H1 (cell line): ENCODE measurements around the gene SLC5A12. TPM values are rescaled to one million over a fixed set of nuclear protein-coding genes. Genes with fewer than 3 reads are reported as not detected.

Source experiments
- CTCF ChIA-PET: fragments of 300-600 bp; sonication (Branson Sonifier 250); formaldehyde crosslinking; loops from one replicate; lab custom pipeline; 2021; ENCODE audit not compliant: partially characterized antibody; lab: Charles Lee
- POLR2A ChIA-PET: fragments of 300-600 bp; sonication (Branson Sonifier 250); formaldehyde crosslinking; loops from one replicate; lab custom pipeline; 2021; ENCODE audit warnings: inconsistent platforms; ENCODE audit not compliant: partially characterized antibody; lab: Charles Lee
- DNase-seq, 2 experiments: peaks; one replicate each; pipeline versions ENCODE4 v3.0.0 to v3.0.0-alpha.2; 2010 to 2022; ENCODE audit warnings: low spot score in 2 of 2, low read depth in 1 of 2, mixed read lengths in 1 of 2
- FAIRE-seq: peaks from 2 replicates; lab custom pipeline; 2011; peaks lifted over from hg19 to GRCh38; lab: Jason Lieb, UNC
- H2AFZ ChIP-seq: 2 replicates; pipeline ENCODE4 v1.8.1; 2012; ENCODE audit warnings: low read length, inconsistent platforms
- H2AK5ac ChIP-seq: 2 replicates; pipeline ENCODE4 v1.6.1; 2013; ENCODE audit warnings: low read depth, low read length
- H2BK120ac ChIP-seq: replicated peaks from 2 replicates; pipeline ENCODE3; 2013; ENCODE audit warnings: low read depth, low read length, inconsistent platforms
- H2BK12ac ChIP-seq: 2 replicates; pipeline ENCODE4 v1.6.1; 2013; ENCODE audit warnings: low read depth, low read length
- H2BK15ac ChIP-seq: 2 replicates; pipeline ENCODE4 v1.6.1; 2013; ENCODE audit warnings: low read length
- H2BK20ac ChIP-seq: 2 replicates; pipeline ENCODE4 v1.6.1; 2013; ENCODE audit warnings: low read length
- H2BK5ac ChIP-seq: 2 replicates; pipeline ENCODE4 v1.6.1; 2013; ENCODE audit warnings: low read depth, low read length
- H3K14ac ChIP-seq: 2 replicates; pipeline ENCODE4 v1.6.1; 2013; ENCODE audit warnings: inconsistent platforms; ENCODE audit not compliant: insufficient read length
- H3K18ac ChIP-seq: 2 replicates; pipeline ENCODE4 v1.6.1; 2013; ENCODE audit warnings: low read length; ENCODE audit errors: extremely low read depth
- H3K23ac ChIP-seq: 2 replicates; pipeline ENCODE4 v1.6.1; 2013; ENCODE audit warnings: inconsistent platforms; ENCODE audit not compliant: insufficient read length
- H3K23me2 ChIP-seq: 2 replicates; pipeline ENCODE4 v1.6.1; 2013; ENCODE audit warnings: low read depth, low read length
- H3K27ac ChIP-seq: 2 replicates; pipeline ENCODE4 v1.6.1; 2011; ENCODE audit warnings: low read depth, low read length, inconsistent platforms
- H3K27me3 ChIP-seq, 4 experiments: replicated peaks in 1 of 4; 1 replicate in 1 of 4; 2 replicates in 3 of 4; pipeline versions ENCODE4 v1.6.1 to v1.8.1; 2011 to 2013; ENCODE audit warnings: low read length in 3 of 4, mild to moderate bottlenecking in 3 of 4, inconsistent platforms in 2 of 4, mixed read lengths in 2 of 4, moderate library complexity in 1 of 4; ENCODE audit not compliant: control insufficient read depth in 3 of 4, insufficient read depth in 3 of 4; ENCODE audit errors: extremely low read depth in 1 of 4
- H3K36me3 ChIP-seq, 4 experiments: 2 replicates each; pipeline versions ENCODE4 v1.6.1 to v1.8.1; 2011 to 2013; ENCODE audit warnings: mild to moderate bottlenecking in 4 of 4, low read length in 3 of 4, moderate library complexity in 2 of 4, control low read depth in 1 of 4, inconsistent platforms in 1 of 4; ENCODE audit not compliant: insufficient read depth in 4 of 4, control insufficient read depth in 2 of 4
- H3K4ac ChIP-seq: replicated peaks from 2 replicates; pipeline ENCODE3; 2013; ENCODE audit warnings: low read length, low read depth, mixed read lengths, inconsistent platforms; ENCODE audit not compliant: insufficient read length
- H3K4me1 ChIP-seq, 4 experiments: replicated peaks in 1 of 4; 1 replicate in 1 of 4; 2 replicates in 3 of 4; pipeline versions ENCODE4 v1.6.1 to v1.8.1; 2011 to 2013; ENCODE audit warnings: low read length in 3 of 4, inconsistent platforms in 2 of 4, mixed read lengths in 1 of 4; ENCODE audit not compliant: insufficient read depth in 4 of 4, control insufficient read depth in 3 of 4
- H3K4me2 ChIP-seq, 2 experiments: 2 replicates each; pipeline versions ENCODE4 v1.6.1 to v1.8.1; 2011 to 2013; ENCODE audit warnings: low read depth in 2 of 2, low read length in 2 of 2, control low read depth in 1 of 2, inconsistent platforms in 1 of 2, mild to moderate bottlenecking in 1 of 2; ENCODE audit not compliant: insufficient read depth in 1 of 2
- H3K4me3 ChIP-seq, 4 experiments: fragments of 200-600, 300-600 bp in 1 of 4; sonication (generic), shearing (Covaris generic), sonication (Bioruptor Twin) in 1 of 4; 2 replicates each; pipeline versions ENCODE4 v1.5.1 to v1.8.1; 2011 to 2016; ENCODE audit warnings: low read length in 4 of 4, low read depth in 3 of 4, control low read depth in 2 of 4, inconsistent platforms in 2 of 4, mild to moderate bottlenecking in 2 of 4, mixed read lengths in 1 of 4, moderate library complexity in 1 of 4; ENCODE audit not compliant: insufficient read depth in 2 of 4; ENCODE audit errors: extremely low read depth in 1 of 4
- H3K56ac ChIP-seq: replicated peaks from 2 replicates; pipeline ENCODE3; 2013; ENCODE audit warnings: low read depth, mild to moderate bottlenecking, mixed read lengths, low read length, inconsistent platforms; ENCODE audit not compliant: insufficient read length
- H3K79me1 ChIP-seq: 2 replicates; pipeline ENCODE4 v1.6.1; 2013; ENCODE audit warnings: low read depth, low read length, control low read depth
- H3K79me2 ChIP-seq, 2 experiments: 2 replicates each; pipeline versions ENCODE4 v1.6.1 to v1.8.1; 2012 to 2013; ENCODE audit warnings: low read length in 2 of 2, mild to moderate bottlenecking in 2 of 2, inconsistent platforms in 1 of 2; ENCODE audit not compliant: insufficient read depth in 2 of 2, control insufficient read depth in 1 of 2
- H3K9ac ChIP-seq, 4 experiments: replicated peaks in 1 of 4; 1 replicate in 1 of 4; 2 replicates in 3 of 4; pipeline versions ENCODE4 v1.6.1 to v1.8.1; 2011 to 2013; ENCODE audit warnings: low read depth in 3 of 4, low read length in 3 of 4, control low read depth in 2 of 4, mild to moderate bottlenecking in 2 of 4, moderate library complexity in 2 of 4, inconsistent platforms in 1 of 4; ENCODE audit errors: extremely low read depth in 1 of 4
- H3K9me3 ChIP-seq, 2 experiments: 2 replicates each; pipeline versions ENCODE4 v1.6.1 to v1.8.1; 2012 to 2013; ENCODE audit warnings: mild to moderate bottlenecking in 2 of 2, moderate library complexity in 2 of 2, control low read depth in 1 of 2, inconsistent platforms in 1 of 2, low read depth in 1 of 2, low read length in 1 of 2, mixed read lengths in 1 of 2; ENCODE audit not compliant: insufficient read depth in 2 of 2
- H4K20me1 ChIP-seq, 2 experiments: replicated peaks in 1 of 2; 2 replicates each; pipeline versions ENCODE3 to v1.8.1; 2011 to 2013; ENCODE audit warnings: inconsistent platforms in 2 of 2, low read length in 2 of 2, mild to moderate bottlenecking in 1 of 2; ENCODE audit not compliant: insufficient read depth in 2 of 2, control insufficient read depth in 1 of 2
- H4K5ac ChIP-seq: 2 replicates; pipeline ENCODE4 v1.6.1; 2013; ENCODE audit warnings: low read length, low read depth, mixed read lengths, inconsistent platforms; ENCODE audit not compliant: insufficient read length
- H4K8ac ChIP-seq: 2 replicates; pipeline ENCODE4 v1.8.0; 2013; ENCODE audit warnings: mild to moderate bottlenecking, moderate library complexity, low read length, inconsistent platforms; ENCODE audit not compliant: insufficient read depth; ENCODE audit errors: extremely low read depth
- H4K91ac ChIP-seq: replicated peaks from 2 replicates; pipeline ENCODE3; 2013; ENCODE audit warnings: low read length, mixed read lengths, inconsistent platforms; ENCODE audit not compliant: insufficient read length
- CHD1 ChIP-seq: IDR thresholded peaks from 2 replicates; pipeline ENCODE4 v1.6.1; 2012; ENCODE audit warnings: low read depth, low read length, improper control_type of control experiment
- FOSL1 ChIP-seq: IDR thresholded peaks from 2 replicates; pipeline ENCODE4 v1.6.1; 2011; ENCODE audit warnings: mild to moderate bottlenecking, low read depth, low read length, moderate library complexity; ENCODE audit not compliant: insufficient read depth
- HDAC2 ChIP-seq, 2 experiments: fragments of 300-600 bp in 1 of 2; sonication (generic) in 1 of 2; IDR thresholded peaks; 2 replicates each; pipeline ENCODE4 v1.6.1; 2011 to 2012; ENCODE audit warnings: low read depth in 2 of 2, low read length in 2 of 2, mild to moderate bottlenecking in 2 of 2, moderate library complexity in 2 of 2, borderline replicate concordance in 1 of 2, inconsistent platforms in 1 of 2
- HDAC6 ChIP-seq: IDR thresholded peaks from one replicate; pipeline ENCODE4 v1.7.1; 2012; ENCODE audit warnings: low read depth, mild to moderate bottlenecking, inconsistent platforms, low read length, moderate library complexity
- KDM5A ChIP-seq: fragments of 200-600 bp; IDR thresholded peaks from 2 replicates; pipeline ENCODE4 v1.7.1; 2012; ENCODE audit warnings: mild to moderate bottlenecking, low read length, inconsistent platforms, mixed read lengths
- NANOG ChIP-seq: IDR thresholded peaks from 2 replicates; pipeline ENCODE4 v1.6.1; 2011; ENCODE audit warnings: low read length, low read depth, mild to moderate bottlenecking, inconsistent platforms; ENCODE audit not compliant: insufficient read depth, poor library complexity, severe bottlenecking
- SP1 ChIP-seq: IDR thresholded peaks from 2 replicates; pipeline ENCODE4 v1.6.1; 2011; ENCODE audit warnings: low read depth, low read length
- SP2 ChIP-seq: IDR thresholded peaks from 2 replicates; pipeline ENCODE4 v1.6.1; 2012; ENCODE audit warnings: mild to moderate bottlenecking, low read length, inconsistent platforms
- USF2 ChIP-seq: IDR thresholded peaks from 2 replicates; pipeline ENCODE4 v1.6.1; 2011; ENCODE audit warnings: low read length, improper control_type of control experiment
- WGBS, 2 experiments: shearing (Covaris generic) in 1 of 2; methylation state at CpG; one replicate each; pipeline versions ENCODE4 v1.1.6 to v1.1.7; 2013 to 2015; ENCODE audit warnings: low lambda C conversion rate in 2 of 2, mixed read lengths in 2 of 2, inconsistent platforms in 1 of 2, low coverage in 1 of 2, missing lambda C conversion rate in 1 of 2; ENCODE audit not compliant: insufficient replicate concordance in 2 of 2, insufficient coverage in 1 of 2, insufficient read length in 1 of 2; ENCODE audit errors: extremely low coverage in 1 of 2, missing lambda C conversion rate in 1 of 2; 5-methylcytosine and 5-hydroxymethylcytosine counted together
- polyA plus RNA-seq, 7 experiments: library from polyadenylated mRNA; depleted of rRNA in 3 of 7; stranded (reverse) in 5 of 7; unstranded in 2 of 7; fragments of >200 nt in 5 of 7; fragments of 200-250 nt in 2 of 7; gene quantifications; 1 replicate in 5 of 7; 2 replicates in 1 of 7; 4 replicates in 1 of 7; pipeline versions ENCODE4 v1.2.1 to v1.2.3, GENCODE V29; 2011 to 2013; ENCODE audit warnings: missing spikeins in 2 of 7, mixed read lengths in 2 of 7
- total RNA-seq: library from RNA; stranded (reverse); fragmentation: NEBNext Ultra II Directional; extraction: Animal tissue kit (Norgen Biotek cat#: 25700); gene quantifications from 2 replicates; pipeline ENCODE4 v1.2.1, GENCODE V29; 2021

The SLC5A12 gene
- total and polyA plus RNA-seq, 2 of the 8 experiments (the other 6 are each of a cell fraction or from before 2014, with no cell fraction given) = 1.3 to 1.4 TPM

- no peak for FAIRE-seq
- H3K4ac ChIP-seq = no peak overlapping the region
Observed at GRCh38 chr11:26767060-26767459, 45.2 kb upstream of the SLC5A12 start.

More at GRCh38 chr11:26767060-26767459, 45.2 kb upstream of the SLC5A12 start:
- peaks cover 0 to 4% (median 2%) of the 10 kb centered on the region in 4 experiments; a peak in 4 of 7 replicates for H3K4me1 ChIP-seq
- H3K56ac ChIP-seq = no peak overlapping the region
- no peak overlapping the region for H4K8ac ChIP-seq
- no peaks in the 10 kb centered on the region for H3K27me3 ChIP-seq
- no peak overlapping the region for H3K4me2 ChIP-seq
- no peaks in the 10 kb centered on the region for H3K79me1 ChIP-seq
- H4K20me1 ChIP-seq = no peaks in the 10 kb centered on the region
- H2BK120ac ChIP-seq = no peak overlapping the region
- POLR2A ChIA-PET = no interaction called here
- TF ChIP-seq USF2 (no peak), NANOG (no peak), SP1 (no peak), KDM5A (no peak), CHD1 (no peak), SP2 (no peak), HDAC6 (no peak), FOSL1 (no peak), HDAC2 (IDR thresholded peaks at IDR 0.05; ENCODE audit: borderline replicate concordance in 1 of 2, low read depth in 2 of 2, low read length in 2 of 2) (no peak)
- no peak overlapping the region for H2BK5ac ChIP-seq
- WGBS, 2 experiments = 98% methylated on average over 2 of the region's 2 CpGs; no CpG with 5 or more reads in 1 of the 2 experiments
- H4K91ac ChIP-seq = no peak overlapping the region
- CTCF ChIA-PET = no interaction called here
- no peak overlapping the region for H2BK12ac ChIP-seq
- no peak overlapping the region for H3K23ac ChIP-seq
- no peak overlapping the region for H3K18ac ChIP-seq
- H3K9ac ChIP-seq = no peak overlapping the region
- DNase-seq = no peak
- H2BK15ac ChIP-seq = no peak overlapping the region
- no peak overlapping the region for H3K4me3 ChIP-seq
- H3K27ac ChIP-seq = no peak overlapping the region
- H3K79me2 ChIP-seq = no peaks in the 10 kb centered on the region
- H2AK5ac ChIP-seq = no peak overlapping the region
- no peak overlapping the region for H2AFZ ChIP-seq
- H2BK20ac ChIP-seq = no peak overlapping the region
- H4K5ac ChIP-seq = no peak overlapping the region
- no peaks in the 10 kb centered on the region for H3K23me2 ChIP-seq
- H3K36me3 ChIP-seq = no peaks in the 10 kb centered on the region
- H3K9me3 ChIP-seq = no peaks in the 10 kb centered on the region
- H3K14ac ChIP-seq = no peak overlapping the region
